ENCODE data around the gene RPAP3.

RPAP3 gene

GRCh38 chr12:47745485-47746041, 39.7 kb upstream of the RPAP3 start:
- no peaks in the 10 kb centered on the region for H3K27me3 ChIP-seq (ENCODE audit: insufficient read depth, low read depth)
- no peak overlapping the region for H3K9ac ChIP-seq
- no peak overlapping the region for H3K4me2 ChIP-seq
- H2AFZ ChIP-seq (ENCODE audit: low read depth): no peak overlapping the region
- H3K36me3 ChIP-seq (ENCODE audit: insufficient read depth): no peaks in the 10 kb centered on the region
- no peaks in the 10 kb centered on the region for H4K20me1 ChIP-seq (ENCODE audit: insufficient read depth)
- H3K27ac ChIP-seq: no peak overlapping the region
- H3K4me1 ChIP-seq (ENCODE audit: low read depth, poor library complexity, severe bottlenecking): peaks cover 42% of the 10 kb centered on the region
- H3K79me2 ChIP-seq (ENCODE audit: insufficient read depth, low read depth): no peaks in the 10 kb centered on the region
- no peak overlapping the region for H3K4me3 ChIP-seq (IDR thresholded peaks at IDR 0.05; ENCODE audit: insufficient read depth, low read depth, low read length)
- no peak for TF ChIP-seq CTCF (conservative IDR thresholded peaks at IDR 0.05; ENCODE audit: low read depth, low read length)

- Histone ChIP-seq H3K4me2 (no peak overlapping the region), H3K27ac (no peak overlapping the region), H3K36me3 (ENCODE audit: insufficient read depth) (no peaks in the 10 kb centered on the region), H3K9ac (no peak overlapping the region), H3K4me3 (IDR thresholded peaks at IDR 0.05; ENCODE audit: insufficient read depth, low read depth, low read length) (no peak overlapping the region), H3K79me2 (ENCODE audit: insufficient read depth, low read depth) (no peaks in the 10 kb centered on the region), H4K20me1 (ENCODE audit: insufficient read depth) (no peaks in the 10 kb centered on the region), H3K4me1 (ENCODE audit: low read depth, poor library complexity, severe bottlenecking) (peaks cover 48% of the 10 kb centered on the region), H3K27me3 (ENCODE audit: insufficient read depth, low read depth) (no peaks in the 10 kb centered on the region), H2AFZ (ENCODE audit: low read depth) (no peak overlapping the region)
- no peak for TF ChIP-seq CTCF (conservative IDR thresholded peaks at IDR 0.05; ENCODE audit: low read depth, low read length)
Observed at GRCh38 chr12:47744778-47745436, 39.1 kb upstream of the RPAP3 start.

- Histone ChIP-seq H3K4me3 (IDR thresholded peaks at IDR 0.05; ENCODE audit: insufficient read depth, low read depth, low read length) (no peak overlapping the region), H3K9ac (no peak overlapping the region), H3K4me2 (no peak overlapping the region), H3K36me3 (ENCODE audit: insufficient read depth) (no peaks in the 10 kb centered on the region), H2AFZ (ENCODE audit: low read depth) (no peak overlapping the region), H3K27me3 (ENCODE audit: insufficient read depth, low read depth) (no peaks in the 10 kb centered on the region), H4K20me1 (ENCODE audit: insufficient read depth) (no peaks in the 10 kb centered on the region), H3K79me2 (ENCODE audit: insufficient read depth, low read depth) (no peaks in the 10 kb centered on the region), H3K4me1 (ENCODE audit: low read depth, poor library complexity, severe bottlenecking) (peaks cover 56% of the 10 kb centered on the region), H3K27ac (no peak overlapping the region)
- peak; percentile 76 for TF ChIP-seq CTCF (conservative IDR thresholded peaks at IDR 0.05; ENCODE audit: low read depth, low read length)
Observed at GRCh38 chr12:47744005-47744651, 38.3 kb upstream of the RPAP3 start.

GRCh38 chr12:47743311-47743860, 37.6 kb upstream of the RPAP3 start:
- Histone ChIP-seq H3K4me2 (no peak overlapping the region), H3K4me1 (ENCODE audit: low read depth, poor library complexity, severe bottlenecking) (peaks cover 61% of the 10 kb centered on the region), H2AFZ (ENCODE audit: low read depth) (no peak overlapping the region), H3K27me3 (ENCODE audit: insufficient read depth, low read depth) (no peaks in the 10 kb centered on the region), H3K9ac (no peak overlapping the region), H3K27ac (no peak overlapping the region), H3K4me3 (IDR thresholded peaks at IDR 0.05; ENCODE audit: insufficient read depth, low read depth, low read length) (no peak overlapping the region), H4K20me1 (ENCODE audit: insufficient read depth) (no peaks in the 10 kb centered on the region), H3K36me3 (ENCODE audit: insufficient read depth) (no peaks in the 10 kb centered on the region), H3K79me2 (ENCODE audit: insufficient read depth, low read depth) (no peaks in the 10 kb centered on the region)
- no peak for TF ChIP-seq CTCF (conservative IDR thresholded peaks at IDR 0.05; ENCODE audit: low read depth, low read length)
